Umbilical cord (tissue), 2 donors: ENCODE measurements around the gene ZNF236. TPM values are rescaled to one million over a fixed set of nuclear protein-coding genes. Genes with fewer than 3 reads are reported as not detected.
"Not testable (repeated sequence)": the region's sequence is repeated elsewhere in the genome, so short reads cannot be mapped to it uniquely, and the experiment has no call there.

Experiments
- DNase-seq: peaks from one replicate; pipeline ENCODE4 v3.0.0-alpha.2; 2015; ENCODE audit warnings: low spot score
- total RNA-seq: library from RNA; depleted of rRNA; stranded (reverse); fragments of >200 nt; gene quantifications from one replicate; pipeline ENCODE4 v1.2.3, GENCODE V29; 2014; ENCODE audit warnings: low replicate concordance; ENCODE audit not compliant: insufficient read depth

The ZNF236 gene
- total RNA-seq, 1 donor from 2014 or later, result 34.2 TPM

DNA sequence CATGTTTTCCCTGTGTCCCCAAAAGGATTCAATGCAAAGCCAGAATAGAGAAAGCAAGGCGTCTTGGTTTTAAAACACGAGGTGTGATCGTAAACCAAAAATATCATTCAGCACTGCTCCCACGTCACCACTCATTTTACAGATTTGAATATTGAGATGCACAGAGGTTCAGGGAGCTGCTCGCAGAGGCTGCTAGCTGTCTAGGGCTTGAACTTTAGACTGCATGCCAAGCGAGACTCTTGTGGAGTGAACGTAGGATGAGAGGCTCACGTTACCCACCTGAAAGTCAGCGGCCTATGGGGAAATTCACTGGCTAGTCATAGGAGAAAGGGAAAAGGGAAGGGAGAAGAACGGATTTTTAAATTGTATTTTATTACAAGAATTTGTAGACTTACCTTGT is 180.1 kb downstream of the ZNF236 start:
- no peak for DNase-seq

DNA sequence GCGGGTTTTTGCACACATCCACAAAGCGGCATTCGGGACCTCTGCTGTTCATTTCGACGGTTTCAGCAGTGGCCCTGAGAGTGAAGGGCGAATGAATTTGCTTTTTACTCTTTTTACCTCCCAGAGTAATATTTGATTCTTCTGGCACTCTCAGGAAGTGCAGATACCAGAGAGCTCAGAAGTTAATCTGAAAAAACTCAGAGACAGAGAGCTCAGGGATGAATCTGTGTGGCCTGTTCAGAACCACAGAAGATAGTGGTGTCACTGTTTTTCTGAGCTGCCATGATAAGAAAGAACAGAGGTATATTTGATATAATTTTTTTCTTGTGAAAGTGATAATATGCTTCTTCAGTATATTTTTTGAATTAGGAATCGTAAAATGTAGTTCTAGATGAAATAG is 181.0 kb downstream of the ZNF236 start:
- DNase-seq, result no peak

DNA sequence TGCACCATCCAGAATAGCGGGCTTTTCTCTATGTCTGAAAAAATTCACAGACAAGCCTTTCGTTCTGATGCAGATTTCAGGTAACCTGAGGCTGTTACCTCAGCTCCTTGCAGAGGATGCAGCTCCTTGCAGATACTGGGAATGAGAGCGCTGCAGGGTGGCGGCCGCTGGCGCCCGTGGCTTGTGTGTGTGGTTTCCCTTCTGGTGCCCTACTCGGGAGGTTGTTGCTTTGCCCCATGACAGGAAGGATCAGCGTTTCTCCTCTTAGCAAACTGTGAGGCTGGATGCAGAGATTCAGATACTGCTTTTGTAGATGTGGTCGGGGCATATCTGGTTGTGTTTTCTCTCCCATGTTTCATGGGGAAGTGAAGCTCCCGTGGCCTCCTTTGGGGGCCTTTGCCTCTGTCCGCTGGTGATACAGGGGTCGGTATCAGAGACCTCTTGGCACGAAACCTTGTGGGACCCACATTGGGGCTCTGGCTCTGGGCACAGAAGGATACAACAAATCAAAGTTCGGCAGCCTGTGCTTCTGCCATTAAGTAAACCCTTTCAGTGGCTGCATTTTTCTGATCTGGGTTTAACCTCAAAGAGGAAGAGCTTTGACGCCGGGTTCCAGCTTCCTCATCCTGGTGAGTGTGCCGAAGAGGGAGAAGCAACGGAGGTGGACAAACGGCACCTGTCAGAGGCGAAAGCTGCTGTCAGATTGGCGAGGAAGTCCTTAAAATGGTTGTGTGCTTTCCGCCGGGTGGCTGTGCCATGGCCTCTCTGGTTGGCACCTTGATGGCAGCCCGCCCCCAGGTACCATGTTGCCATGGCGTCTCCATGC is 182.4 kb downstream of the ZNF236 start:
- DNase-seq, result peak; percentile 11

DNA sequence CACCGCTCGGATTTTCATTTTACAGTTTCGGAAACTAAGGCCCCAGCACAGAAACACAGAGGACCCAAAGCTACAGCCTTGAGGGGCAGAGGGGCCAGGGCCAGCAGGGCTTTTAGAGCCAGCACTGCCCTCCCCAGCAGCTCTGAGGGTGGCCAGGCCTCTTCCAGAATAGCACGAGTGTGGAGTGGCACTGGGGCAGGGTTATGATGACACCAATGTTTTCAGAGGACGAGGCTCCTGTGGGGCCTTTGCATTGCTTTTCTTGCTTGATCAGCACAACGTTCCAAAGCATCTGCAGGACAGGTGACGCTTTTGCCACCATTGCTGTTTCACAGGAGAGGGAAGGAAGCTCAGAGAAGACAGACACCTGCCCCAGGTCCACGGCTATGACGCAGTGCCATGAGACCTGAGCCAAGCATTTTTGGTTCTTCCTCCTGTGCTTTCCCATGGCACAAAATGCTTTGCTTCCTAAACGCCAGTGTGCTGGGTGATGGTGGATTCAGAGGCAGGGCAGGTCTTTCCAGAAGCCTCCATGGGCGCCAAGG is 183.4 kb downstream of the ZNF236 start:
- no peak for DNase-seq

DNA sequence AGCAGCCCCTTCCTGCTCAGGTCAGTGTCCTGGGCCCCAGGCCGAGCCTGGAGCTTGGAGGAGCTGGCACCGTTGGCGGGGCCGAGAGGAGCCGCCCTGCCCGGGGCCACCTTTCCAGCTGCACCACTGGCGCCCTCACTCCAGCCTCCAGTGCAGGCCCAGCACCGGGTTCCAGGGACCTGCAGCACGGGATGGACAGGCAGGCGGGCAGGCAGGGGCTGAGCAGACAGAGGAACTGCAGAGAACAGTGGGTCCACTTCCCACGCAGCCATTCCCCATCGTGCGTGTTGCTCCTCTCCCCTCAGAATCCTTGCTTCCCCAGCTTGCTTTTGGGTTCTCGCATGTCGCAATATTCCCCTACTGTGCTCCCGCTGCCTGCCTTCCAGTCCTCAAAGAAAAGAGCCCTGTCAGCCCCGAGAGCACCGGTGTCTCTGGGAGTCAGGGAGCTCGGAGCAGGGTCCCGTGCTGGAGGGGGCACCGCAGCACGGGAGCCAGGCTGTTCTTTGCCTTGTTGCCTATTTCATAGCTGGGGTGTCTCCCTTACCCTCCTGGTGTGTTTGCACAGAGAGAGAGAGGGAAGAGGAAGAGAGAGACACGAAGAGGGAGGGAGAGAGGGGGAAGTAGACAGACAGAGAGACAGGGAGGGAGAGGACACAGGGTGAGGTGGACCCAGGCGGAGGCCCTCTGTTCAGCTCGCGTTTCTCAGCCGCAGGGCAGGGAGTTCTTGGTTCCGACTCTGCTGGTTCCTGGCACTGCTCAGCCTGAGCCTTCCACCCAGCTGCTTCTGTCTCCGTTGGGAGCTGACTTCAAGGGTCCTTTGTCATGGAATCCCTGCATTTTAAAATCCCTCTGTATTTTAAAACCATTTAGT is 184.2 kb downstream of the ZNF236 start:
- no peak for DNase-seq

DNA sequence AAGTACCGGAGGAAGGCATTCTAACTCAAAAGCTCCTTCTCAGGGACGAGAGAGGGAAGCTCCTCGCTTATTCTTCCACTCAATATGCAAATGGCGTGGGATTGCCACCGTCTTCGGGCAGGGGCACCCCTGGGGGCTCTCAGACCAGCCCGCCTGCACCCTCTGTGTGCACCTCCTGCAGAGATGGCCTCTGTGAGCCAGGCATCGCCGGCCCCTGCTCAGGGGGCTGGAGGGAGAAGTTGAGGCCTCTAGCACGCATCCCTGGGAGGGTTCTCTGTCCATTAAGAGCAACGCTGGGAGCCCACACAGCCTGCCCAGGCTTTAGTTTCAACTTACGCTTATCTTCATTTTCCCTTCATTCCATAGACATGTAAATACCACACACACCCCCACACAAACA is 184.9 kb downstream of the ZNF236 start:
- no peak for DNase-seq

DNA sequence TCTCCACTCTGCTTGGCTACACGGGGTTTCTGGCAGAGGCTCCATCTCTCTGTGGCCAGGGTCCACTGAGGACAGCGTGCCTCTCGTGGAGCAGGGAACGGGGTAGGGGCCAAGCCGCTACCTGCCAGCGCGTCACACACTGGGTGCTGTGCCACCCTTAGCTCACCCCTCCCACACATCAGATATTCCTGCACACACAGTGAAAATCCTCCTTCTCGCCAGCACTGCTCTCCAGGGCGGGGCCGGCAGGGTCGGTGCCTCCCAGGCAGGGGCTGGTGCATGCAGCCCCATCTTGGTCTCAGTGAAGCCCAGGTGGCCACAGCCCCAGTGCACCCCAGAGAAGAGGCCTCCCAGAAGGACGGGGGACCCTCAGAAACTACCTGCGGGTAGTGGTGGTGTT is 185.6 kb downstream of the ZNF236 start:
- DNase-seq, result no peak

DNA sequence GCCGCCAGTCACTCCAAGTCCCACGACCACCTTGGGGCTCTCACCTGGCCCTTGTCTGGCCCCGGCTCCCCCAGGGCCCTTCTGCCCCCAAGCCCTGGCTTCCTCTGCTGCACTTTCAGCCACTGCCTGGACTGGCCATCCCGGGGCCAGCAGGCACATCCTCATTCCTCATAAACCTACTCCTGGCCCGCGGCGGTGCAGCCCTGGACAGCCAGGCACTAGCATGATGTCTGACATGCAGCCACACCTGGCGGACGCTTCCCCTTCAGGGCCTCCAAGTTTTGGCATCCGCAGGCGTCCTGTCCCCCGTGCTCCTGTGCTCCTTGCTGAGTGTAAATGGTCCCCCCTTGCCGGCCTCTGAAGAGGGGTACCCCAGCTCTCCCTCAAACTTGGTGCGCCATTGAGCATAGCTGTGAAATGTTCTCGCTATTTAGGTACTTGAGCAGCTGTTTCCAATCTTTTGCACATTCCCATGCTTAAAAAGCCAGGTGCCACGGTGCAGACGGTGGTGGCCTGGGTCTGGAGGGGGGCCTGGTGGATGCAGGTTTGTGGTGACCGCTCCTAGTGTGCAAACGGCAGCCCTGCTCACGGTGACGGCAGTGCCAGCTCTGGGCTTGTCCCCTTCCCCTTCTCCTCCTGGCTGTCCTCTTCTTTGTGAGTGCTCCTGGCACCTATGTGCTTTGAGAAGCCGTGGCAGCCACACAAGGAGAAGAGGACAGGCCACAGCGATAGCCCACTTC is 186.4 kb downstream of the ZNF236 start:
- no peak for DNase-seq

DNA sequence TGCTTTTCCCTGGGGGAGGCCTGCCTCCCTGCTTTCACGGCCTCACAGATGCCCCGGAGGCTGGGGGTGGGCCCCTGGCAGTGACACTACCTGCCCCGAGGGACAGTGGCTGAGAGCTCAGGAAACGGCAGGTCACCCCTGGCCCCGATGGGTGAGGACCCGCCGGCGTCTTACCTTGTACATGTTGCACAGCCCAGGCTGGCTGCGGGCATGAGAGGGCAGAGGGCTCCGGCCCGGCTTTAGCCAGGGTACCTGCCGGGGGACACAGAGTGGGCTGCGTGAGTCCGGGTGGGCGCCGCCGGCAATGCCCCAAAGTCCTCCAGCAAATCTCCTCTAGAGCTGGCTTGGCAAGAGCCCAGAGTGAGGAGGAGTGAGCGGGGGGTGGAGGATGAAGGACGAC is 187.3 kb downstream of the ZNF236 start:
- no peak for DNase-seq

DNA sequence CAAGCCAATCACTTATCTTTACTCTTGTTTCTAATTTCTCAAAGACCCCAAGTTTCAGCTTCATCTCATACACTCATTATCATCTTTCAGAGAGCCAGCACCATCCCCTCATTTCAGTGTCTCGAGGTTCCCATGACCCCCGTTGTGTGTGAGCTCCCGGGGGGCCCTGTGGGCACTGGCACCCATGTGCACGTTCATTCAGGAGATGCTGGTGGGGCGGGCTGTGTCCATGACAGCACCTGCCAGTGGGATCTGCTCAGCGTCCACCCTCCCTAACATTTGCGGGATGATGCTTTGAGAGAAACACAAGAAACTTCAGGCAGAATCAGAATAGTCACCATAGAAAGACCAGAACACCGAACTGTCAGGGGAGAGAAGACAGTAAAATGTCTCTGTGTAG is 189.8 kb downstream of the ZNF236 start:
- DNase-seq, result no peak

DNA sequence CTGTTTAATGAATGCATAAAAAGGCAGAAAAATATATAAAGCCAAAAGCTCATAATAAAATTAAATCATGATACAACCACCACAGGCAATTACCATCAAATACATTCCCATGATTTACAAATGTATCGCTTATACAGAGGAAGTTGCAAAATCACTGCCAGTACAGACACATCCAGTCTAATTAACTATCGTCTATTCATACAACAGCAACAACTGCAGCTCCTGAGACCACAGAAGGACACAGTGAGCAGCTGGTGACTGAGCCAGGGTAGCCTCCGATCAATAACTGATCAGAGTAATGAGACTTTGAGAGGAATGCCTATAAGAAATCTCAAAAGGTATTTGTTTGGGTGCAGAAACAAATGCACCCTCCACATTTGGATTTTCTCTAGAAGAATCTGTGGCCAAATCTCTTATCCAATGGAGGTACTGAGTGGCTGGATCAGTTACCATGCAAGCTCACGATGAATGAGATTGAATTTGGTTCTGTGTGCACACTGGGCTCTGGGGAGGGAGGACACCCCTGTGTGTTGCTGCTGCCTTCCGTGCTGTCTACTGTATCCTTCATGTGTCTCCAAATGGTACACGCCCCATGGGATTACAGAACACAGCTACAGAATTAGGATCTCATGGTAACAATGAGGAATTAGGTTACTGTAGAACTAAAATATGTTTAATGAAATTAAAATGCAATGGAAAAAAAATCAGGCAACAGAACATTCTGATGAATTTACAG is 190.6 kb downstream of the ZNF236 start:
- DNase-seq, result no peak

DNA sequence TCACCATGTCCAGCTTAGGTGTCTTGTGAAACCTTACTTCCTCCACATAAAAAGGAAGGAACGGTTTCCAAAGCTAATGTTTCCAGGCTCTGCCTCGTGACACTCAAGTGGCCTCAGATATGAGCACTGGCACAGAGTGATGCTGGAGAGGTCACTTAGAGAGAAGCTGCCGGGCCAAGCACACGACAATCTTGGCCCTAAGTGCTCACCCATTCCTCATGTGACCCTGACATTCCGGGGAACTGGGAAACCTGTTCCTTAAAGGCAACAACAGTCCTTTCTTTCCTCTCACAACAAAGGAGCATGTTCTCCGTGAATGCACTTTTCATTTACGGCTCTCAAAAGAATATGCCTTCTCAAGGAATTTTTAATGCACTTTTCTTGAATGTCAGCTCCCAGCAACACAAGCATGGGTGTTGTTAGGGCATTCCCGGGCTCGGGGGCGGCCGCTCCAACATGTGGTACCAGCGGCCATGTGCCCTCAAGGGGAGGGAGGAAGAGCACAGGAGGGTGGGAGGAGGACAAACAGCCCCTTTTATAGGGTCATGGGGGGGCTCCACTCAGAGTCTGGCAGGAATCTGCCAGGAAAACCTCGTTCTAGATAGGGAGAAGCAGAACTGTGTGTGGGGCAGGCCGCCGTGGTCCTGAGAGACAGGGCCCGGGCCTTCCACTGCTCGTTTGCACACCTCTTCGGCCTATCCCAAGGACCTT is 191.6 kb downstream of the ZNF236 start:
- DNase-seq, result peak; percentile 7

DNA sequence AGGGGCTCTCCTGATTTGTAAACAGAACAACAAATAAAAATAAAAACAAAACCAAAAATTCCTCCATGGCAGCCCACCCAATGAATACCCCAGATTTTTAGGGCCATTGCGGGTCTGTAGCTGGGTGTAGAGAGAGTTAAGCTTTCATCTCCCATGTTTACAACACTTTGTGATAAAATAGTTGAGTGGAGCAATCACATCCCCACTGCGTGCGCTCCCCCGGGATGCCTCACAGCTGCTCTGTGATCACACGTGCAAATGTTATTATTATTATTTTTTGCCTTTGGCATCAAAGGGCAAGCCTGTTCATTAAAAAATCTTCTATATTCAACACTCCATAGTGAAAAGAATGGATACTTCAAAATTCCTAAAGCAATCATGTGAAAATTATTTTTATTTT is 192.2 kb downstream of the ZNF236 start:
- no peak for DNase-seq

DNA sequence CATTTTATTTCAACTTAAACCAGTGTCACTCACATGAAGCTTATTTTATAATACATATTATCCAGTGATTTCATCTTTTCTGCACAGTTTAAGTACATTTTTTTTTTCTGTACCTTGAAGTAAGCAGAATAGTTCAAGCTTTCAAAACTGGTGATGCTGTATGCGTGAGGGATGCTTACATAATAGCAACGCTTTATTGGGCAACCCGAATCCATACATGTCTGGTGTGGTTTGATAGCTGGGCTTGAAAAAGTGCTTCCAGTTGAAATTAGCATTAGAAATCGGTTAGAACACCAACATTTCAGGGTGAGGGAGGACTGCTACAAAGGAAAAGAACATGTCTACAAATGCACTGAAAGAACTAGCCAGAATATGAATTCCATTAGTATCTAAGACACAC is 192.8 kb downstream of the ZNF236 start:
- DNase-seq, result no peak

DNA sequence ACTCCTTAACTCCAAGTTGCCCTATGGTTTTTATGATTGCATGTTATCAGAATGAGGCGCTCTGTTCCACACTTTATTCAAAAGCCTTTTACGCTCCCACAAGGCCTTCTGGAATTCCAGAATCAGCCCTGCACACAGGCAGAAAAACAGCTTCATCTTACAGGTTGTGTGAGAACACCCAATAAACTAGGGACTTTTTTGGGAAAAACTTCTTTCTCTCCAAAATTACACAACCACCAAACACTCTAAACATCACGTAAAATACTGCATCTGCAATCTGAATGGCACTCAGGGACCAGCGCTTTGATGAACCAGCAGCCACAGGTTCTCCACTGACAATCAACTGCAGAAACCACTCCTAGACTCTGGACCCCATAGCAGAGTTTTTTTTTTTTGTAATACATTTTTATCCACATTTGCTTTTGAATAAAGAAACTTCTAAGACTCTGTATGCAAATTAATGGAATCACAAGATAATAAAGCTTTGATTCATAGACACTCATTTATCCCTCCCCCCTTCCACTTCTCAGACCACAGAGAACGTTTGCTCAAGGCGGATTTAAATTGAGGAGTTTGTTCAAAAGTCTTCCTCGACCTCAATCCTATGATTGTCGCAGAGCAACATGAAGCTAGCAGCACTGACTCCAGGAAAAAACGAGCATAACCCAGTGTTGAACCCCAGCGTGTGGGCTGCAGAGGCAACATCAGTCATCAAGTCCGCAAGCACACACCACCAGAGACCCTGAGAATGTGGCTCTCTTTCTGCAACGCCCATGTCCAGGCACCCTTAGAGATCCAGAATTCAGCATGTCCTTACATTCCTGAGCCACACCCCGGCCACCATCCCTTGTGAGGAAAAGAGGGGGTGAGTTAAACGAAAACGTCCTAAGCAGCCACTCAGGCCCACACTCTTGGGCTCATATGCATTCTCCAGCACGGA is 193.7 kb downstream of the ZNF236 start:
- no peak for DNase-seq

DNA sequence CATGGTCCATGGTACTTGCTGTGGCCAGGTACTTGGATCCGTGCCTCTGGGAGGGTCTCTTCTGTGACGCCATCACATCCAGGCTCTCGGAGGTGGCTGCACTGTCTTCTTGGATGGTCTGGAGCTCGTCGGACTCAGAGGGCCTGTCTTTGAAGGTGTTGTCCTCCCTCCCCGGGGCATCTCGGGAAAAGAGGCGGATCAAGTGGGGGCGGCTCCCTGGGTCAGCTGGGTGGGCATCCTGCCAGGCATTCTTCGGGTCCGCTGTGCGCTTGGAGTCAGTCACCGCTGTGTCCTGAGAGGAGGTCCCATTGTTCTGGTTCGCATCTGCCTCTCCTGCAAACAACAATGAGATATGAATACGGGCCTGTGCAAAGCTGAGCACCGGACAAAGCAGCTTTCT is 194.6 kb downstream of the ZNF236 start:
- DNase-seq, result no peak

DNA sequence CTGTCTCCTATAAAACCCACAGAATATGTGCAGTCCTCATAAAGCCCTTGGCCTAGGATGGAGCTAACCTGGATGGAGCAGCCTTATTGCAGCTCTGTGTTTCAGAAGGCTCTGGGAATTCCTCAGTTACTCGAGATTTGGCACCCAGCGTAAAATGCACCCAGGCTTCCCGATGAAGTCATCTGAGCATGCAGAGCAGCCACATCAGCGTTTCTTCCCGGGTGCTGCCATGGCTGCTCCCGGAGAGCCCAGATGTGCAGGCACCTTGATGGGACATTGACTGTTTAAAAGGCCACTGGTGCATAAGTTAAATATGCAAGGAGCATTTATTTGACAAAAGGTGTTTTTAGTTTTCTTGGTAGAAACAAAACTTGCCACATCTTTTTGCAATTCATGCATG is 195.0 kb downstream of the ZNF236 start:
- no peak for DNase-seq

DNA sequence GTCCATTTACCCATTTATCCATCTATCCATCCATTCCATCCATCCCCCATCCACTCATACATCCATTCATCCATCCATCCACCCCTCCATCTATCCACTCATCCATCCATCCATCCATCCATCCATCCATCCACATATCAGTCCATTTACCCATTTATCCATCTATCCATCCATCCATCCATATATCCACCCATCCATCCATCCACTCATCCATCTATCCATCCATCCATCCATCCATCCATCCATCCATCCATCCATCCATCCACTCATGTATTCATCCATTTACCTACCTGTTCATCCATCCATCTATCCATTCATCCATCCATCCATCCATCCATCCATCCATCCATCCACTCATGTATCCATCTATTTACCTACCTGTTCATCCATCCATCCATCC is 196.3 kb downstream of the ZNF236 start:
- not testable (repeated sequence) for DNase-seq

DNA sequence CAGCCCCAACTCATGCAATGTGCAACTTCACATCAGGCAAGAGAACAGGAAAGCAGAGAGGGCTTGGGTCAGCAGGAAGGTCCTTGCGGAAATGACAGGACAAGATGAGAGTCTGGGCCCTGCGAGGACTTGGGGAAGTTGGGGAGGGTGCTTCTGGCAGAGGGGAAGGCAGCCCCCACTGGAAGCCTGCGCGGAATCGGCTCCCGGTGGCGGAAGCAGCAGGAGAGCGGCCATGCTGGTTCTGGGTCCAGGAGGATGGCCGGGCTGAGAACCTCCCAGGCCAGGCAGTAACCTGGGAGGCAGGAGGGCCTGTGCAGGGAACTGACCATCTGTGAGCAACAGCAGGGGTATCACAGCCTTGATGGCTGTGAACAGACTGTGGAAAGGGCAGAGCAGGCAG is 197.3 kb downstream of the ZNF236 start:
- no peak for DNase-seq
